K562 (cell line): ENCODE measurements around the gene ATP9B. TPM values are rescaled to one million over a fixed set of nuclear protein-coding genes. Genes with fewer than 3 reads are reported as not detected.
A peak's percentile ranks its signal among the peaks of the same experiment; 100 is the strongest.

Experiments used
- CSDE1 ChIP-seq, 2 experiments: fragments of 450-650 bp; IDR thresholded peaks; 2 replicates each; pipeline ENCODE4 v1.6.1; 2016; ENCODE audit warnings: mild to moderate bottlenecking in 1 of 2
- EGR1 ChIP-seq: fragments of 450-650 bp; conservative IDR thresholded peaks from 2 replicates; pipeline ENCODE4 v1.6.1; 2017; ENCODE audit warnings: mild to moderate bottlenecking
- MAZ ChIP-seq, 2 experiments: fragments of 450-650 bp in 1 of 2; sonication (generic) in 1 of 2; formaldehyde crosslinking; IDR thresholded peaks in 1 of 2; conservative IDR thresholded peaks in 1 of 2; 2 replicates each; pipeline versions ENCODE4 v1.4.0 to v1.5.0; 2020; ENCODE audit warnings: mild to moderate bottlenecking in 1 of 2, missing genetic modification reagents in 1 of 2
- MTF1 ChIP-seq: fragments of 250-450 bp; sonication (Bioruptor Pico); IDR thresholded peaks from 2 replicates; pipeline ENCODE4 v1.9.0; 2021; ENCODE audit warnings: moderate library complexity, mild to moderate bottlenecking, inconsistent platforms, borderline replicate concordance
- POLR2G ChIP-seq: fragments of 200-400 bp; formaldehyde crosslinking; IDR thresholded peaks from 2 replicates; pipeline ENCODE4 v1.6.1; 2017; ENCODE audit warnings: low read depth, mild to moderate bottlenecking, antibody characterized with exemption, low read length, moderate library complexity
- RBBP5 ChIP-seq: fragments of 200-600 bp; sonication (generic); IDR thresholded peaks from 2 replicates; pipeline ENCODE4 v1.6.1; 2012; ENCODE audit warnings: borderline replicate concordance, mild to moderate bottlenecking, low read length, control low read depth, inconsistent platforms; ENCODE audit not compliant: insufficient read depth, poor library complexity, severe bottlenecking
- SNIP1 ChIP-seq: fragments of 450-650 bp; IDR thresholded peaks from 2 replicates; pipeline ENCODE4 v1.7.1; 2017; ENCODE audit warnings: low read depth, mild to moderate bottlenecking
- ZZZ3 ChIP-seq: fragments of 450-650 bp; IDR thresholded peaks from 2 replicates; pipeline ENCODE4 v1.6.1; 2016; ENCODE audit warnings: antibody characterized with exemption, mild to moderate bottlenecking, moderate library complexity
- polyA plus RNA-seq, 8 experiments: library from polyadenylated mRNA; depleted of rRNA in 4 of 8; stranded (reverse) in 5 of 8; unstranded in 3 of 8; fragments of >200 nt; fragmentation: Nextera tagmentation in 2 of 8; fragmentation: Illumina TruSeq in 1 of 8; extraction: Ambion mirVana in 2 of 8; extraction: Trizol in 1 of 8; gene quantifications; 2 replicates each; pipeline versions ENCODE4 v1.2.1 to v1.2.3, GENCODE V29; 2011 to 2014; ENCODE audit warnings: inconsistent platforms in 1 of 8, missing spikeins in 1 of 8
- total RNA-seq, 7 experiments: library from RNA; depleted of rRNA in 6 of 7; stranded (reverse); fragments of >200 nt in 6 of 7; fragmentation: Illumina TruSeq in 2 of 7; extraction: Trizol in 2 of 7; gene quantifications; 2 replicates each; pipeline versions ENCODE4 v1.2.1 to v1.2.3, GENCODE V29; 2011 to 2021; ENCODE audit warnings: low replicate concordance in 1 of 7
- TF ChIP-seq, protein P1 (sequence below): fragments of 450-650 bp; IDR thresholded peaks from 2 replicates; pipeline ENCODE4 v1.6.1; 2016; ENCODE audit warnings: mild to moderate bottlenecking, moderate library complexity
- TF ChIP-seq, protein P2 (sequence below), 3 experiments: IDR thresholded peaks in 2 of 3; conservative IDR thresholded peaks in 1 of 3; 2 replicates each; pipeline ENCODE4 v1.5.1; 2011 to 2012; ENCODE audit warnings: low read length in 3 of 3, mild to moderate bottlenecking in 3 of 3, control low read depth in 2 of 3, improper control_type of control experiment in 1 of 3, inconsistent platforms in 1 of 3, low read depth in 1 of 3, mixed read lengths in 1 of 3, moderate library complexity in 1 of 3; ENCODE audit not compliant: insufficient read depth in 2 of 3

Gene ATP9B
- total and polyA plus RNA-seq, 9 of the 15 experiments (the other 6 are each of a cell fraction or from before 2014, with no cell fraction given): 0.66 to 13.2 (median 7.9) TPM

DNA sequence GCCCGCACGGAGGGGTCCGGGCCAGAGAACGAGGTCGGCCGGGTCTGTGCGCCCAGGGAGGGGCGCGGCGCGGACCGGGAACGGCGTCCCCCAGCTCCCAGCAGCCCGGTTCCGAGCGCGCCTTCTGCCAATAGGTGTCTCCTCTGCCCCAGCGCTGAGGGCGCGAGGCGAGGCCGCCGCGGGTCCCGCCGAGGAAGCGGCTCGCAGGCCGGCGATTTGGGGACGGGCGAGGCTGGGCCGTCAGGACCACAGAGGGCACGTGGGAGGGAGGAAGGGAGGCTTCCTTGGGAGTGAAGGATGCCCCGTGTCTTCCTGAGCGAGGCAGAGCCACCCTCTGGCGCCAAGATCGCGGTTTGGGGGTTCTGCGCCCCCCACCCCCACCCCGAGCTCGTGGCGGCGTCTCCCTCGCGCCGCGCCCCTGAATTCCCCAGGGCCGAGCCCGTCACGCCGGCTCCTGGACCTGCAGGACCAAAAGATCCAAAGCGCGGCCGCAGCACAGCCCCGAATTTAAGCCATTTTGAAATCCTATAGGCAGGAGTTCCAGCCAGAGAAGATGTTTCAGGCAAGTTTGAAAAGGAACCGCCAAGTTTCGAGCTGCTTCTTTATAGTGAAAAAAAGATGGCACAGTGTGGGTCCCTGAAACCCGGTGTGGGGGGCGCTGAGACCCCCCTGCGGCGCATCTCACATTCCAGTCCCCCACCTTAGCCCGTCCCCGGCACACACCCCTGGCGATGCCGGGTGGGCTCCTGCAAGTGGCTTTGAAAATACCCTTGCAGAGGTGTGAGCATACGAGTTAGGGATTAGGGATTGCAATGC is 327.4 kb downstream of the ATP9B start (continued):
- TF ChIP-seq, protein P1, sequence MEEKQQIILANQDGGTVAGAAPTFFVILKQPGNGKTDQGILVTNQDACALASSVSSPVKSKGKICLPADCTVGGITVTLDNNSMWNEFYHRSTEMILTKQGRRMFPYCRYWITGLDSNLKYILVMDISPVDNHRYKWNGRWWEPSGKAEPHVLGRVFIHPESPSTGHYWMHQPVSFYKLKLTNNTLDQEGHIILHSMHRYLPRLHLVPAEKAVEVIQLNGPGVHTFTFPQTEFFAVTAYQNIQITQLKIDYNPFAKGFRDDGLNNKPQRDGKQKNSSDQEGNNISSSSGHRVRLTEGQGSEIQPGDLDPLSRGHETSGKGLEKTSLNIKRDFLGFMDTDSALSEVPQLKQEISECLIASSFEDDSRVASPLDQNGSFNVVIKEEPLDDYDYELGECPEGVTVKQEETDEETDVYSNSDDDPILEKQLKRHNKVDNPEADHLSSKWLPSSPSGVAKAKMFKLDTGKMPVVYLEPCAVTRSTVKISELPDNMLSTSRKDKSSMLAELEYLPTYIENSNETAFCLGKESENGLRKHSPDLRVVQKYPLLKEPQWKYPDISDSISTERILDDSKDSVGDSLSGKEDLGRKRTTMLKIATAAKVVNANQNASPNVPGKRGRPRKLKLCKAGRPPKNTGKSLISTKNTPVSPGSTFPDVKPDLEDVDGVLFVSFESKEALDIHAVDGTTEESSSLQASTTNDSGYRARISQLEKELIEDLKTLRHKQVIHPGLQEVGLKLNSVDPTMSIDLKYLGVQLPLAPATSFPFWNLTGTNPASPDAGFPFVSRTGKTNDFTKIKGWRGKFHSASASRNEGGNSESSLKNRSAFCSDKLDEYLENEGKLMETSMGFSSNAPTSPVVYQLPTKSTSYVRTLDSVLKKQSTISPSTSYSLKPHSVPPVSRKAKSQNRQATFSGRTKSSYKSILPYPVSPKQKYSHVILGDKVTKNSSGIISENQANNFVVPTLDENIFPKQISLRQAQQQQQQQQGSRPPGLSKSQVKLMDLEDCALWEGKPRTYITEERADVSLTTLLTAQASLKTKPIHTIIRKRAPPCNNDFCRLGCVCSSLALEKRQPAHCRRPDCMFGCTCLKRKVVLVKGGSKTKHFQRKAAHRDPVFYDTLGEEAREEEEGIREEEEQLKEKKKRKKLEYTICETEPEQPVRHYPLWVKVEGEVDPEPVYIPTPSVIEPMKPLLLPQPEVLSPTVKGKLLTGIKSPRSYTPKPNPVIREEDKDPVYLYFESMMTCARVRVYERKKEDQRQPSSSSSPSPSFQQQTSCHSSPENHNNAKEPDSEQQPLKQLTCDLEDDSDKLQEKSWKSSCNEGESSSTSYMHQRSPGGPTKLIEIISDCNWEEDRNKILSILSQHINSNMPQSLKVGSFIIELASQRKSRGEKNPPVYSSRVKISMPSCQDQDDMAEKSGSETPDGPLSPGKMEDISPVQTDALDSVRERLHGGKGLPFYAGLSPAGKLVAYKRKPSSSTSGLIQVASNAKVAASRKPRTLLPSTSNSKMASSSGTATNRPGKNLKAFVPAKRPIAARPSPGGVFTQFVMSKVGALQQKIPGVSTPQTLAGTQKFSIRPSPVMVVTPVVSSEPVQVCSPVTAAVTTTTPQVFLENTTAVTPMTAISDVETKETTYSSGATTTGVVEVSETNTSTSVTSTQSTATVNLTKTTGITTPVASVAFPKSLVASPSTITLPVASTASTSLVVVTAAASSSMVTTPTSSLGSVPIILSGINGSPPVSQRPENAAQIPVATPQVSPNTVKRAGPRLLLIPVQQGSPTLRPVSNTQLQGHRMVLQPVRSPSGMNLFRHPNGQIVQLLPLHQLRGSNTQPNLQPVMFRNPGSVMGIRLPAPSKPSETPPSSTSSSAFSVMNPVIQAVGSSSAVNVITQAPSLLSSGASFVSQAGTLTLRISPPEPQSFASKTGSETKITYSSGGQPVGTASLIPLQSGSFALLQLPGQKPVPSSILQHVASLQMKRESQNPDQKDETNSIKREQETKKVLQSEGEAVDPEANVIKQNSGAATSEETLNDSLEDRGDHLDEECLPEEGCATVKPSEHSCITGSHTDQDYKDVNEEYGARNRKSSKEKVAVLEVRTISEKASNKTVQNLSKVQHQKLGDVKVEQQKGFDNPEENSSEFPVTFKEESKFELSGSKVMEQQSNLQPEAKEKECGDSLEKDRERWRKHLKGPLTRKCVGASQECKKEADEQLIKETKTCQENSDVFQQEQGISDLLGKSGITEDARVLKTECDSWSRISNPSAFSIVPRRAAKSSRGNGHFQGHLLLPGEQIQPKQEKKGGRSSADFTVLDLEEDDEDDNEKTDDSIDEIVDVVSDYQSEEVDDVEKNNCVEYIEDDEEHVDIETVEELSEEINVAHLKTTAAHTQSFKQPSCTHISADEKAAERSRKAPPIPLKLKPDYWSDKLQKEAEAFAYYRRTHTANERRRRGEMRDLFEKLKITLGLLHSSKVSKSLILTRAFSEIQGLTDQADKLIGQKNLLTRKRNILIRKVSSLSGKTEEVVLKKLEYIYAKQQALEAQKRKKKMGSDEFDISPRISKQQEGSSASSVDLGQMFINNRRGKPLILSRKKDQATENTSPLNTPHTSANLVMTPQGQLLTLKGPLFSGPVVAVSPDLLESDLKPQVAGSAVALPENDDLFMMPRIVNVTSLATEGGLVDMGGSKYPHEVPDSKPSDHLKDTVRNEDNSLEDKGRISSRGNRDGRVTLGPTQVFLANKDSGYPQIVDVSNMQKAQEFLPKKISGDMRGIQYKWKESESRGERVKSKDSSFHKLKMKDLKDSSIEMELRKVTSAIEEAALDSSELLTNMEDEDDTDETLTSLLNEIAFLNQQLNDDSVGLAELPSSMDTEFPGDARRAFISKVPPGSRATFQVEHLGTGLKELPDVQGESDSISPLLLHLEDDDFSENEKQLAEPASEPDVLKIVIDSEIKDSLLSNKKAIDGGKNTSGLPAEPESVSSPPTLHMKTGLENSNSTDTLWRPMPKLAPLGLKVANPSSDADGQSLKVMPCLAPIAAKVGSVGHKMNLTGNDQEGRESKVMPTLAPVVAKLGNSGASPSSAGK: peak; percentile 67
- TF ChIP-seq POLR2G (no peak), EGR1 (no peak), ZZZ3 (no peak), RBBP5 (peak; percentile 57), MAZ (CRISPR knock-in tag; conservative IDR thresholded peaks at IDR 0.05 in 1 of 2, IDR thresholded peaks at IDR 0.05 in 1 of 2) (peak in 1 of 2 experiments; percentile 46; a peak in 1 of 4 replicates), MTF1 (no peak), SNIP1 (no peak), CSDE1 (IDR thresholded peaks at IDR 0.05) (no peak)
- TF ChIP-seq, protein P2, sequence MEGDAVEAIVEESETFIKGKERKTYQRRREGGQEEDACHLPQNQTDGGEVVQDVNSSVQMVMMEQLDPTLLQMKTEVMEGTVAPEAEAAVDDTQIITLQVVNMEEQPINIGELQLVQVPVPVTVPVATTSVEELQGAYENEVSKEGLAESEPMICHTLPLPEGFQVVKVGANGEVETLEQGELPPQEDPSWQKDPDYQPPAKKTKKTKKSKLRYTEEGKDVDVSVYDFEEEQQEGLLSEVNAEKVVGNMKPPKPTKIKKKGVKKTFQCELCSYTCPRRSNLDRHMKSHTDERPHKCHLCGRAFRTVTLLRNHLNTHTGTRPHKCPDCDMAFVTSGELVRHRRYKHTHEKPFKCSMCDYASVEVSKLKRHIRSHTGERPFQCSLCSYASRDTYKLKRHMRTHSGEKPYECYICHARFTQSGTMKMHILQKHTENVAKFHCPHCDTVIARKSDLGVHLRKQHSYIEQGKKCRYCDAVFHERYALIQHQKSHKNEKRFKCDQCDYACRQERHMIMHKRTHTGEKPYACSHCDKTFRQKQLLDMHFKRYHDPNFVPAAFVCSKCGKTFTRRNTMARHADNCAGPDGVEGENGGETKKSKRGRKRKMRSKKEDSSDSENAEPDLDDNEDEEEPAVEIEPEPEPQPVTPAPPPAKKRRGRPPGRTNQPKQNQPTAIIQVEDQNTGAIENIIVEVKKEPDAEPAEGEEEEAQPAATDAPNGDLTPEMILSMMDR (IDR thresholded peaks at IDR 0.05 in 2 of 3, conservative IDR thresholded peaks at IDR 0.05 in 1 of 3; ENCODE audit: insufficient read depth in 2 of 3, low read depth in 1 of 3, low read length in 3 of 3): peak in 2 of 3 experiments; percentile 27 to 31; a peak in 3 of 6 replicates
